Esophagus squamous epithelium (tissue), 4 donors: ENCODE data around the gene PPP2R2C.

Experiments used
- POLR2A ChIP-seq, 4 donors: fragments of 450-650 bp; IDR thresholded peaks; one replicate each; pipeline ENCODE4 v1.6.1; 2017; ENCODE audit warnings: antibody characterized with exemption in 4 of 4, mild to moderate bottlenecking in 4 of 4, moderate library complexity in 3 of 4
- TF ChIP-seq, protein P1 (sequence below), 6 experiments: fragments of 450-650 bp in 4 of 6; fragments of 200-600 bp in 2 of 6; sonication (generic) in 2 of 6; IDR thresholded peaks; one replicate each; pipeline ENCODE4 v1.5.1; 2016 to 2019; ENCODE audit warnings: antibody characterized with exemption in 6 of 6, mild to moderate bottlenecking in 4 of 6, moderate library complexity in 4 of 6

DNA sequence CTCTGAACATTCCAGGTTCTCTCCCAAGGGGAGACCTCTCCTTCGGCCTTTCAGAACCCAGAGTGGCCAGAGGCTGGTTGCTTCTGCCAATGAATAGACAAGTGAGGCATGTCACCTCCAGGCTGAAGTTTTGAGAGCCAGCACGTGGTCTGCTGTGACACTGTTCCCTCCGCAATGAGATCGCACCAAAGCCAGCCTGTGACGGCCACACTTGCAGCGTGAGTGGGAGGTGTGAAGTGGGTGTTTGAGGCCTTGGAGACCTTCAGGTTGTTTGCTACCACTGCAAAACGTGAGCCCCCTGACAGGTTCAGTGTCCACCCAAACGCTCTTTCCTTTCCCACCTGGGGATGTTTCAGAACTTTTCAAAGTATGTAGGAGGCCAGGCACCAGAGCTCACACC is 121.8 kb downstream of the PPP2R2C start:
- TF ChIP-seq, protein P1, sequence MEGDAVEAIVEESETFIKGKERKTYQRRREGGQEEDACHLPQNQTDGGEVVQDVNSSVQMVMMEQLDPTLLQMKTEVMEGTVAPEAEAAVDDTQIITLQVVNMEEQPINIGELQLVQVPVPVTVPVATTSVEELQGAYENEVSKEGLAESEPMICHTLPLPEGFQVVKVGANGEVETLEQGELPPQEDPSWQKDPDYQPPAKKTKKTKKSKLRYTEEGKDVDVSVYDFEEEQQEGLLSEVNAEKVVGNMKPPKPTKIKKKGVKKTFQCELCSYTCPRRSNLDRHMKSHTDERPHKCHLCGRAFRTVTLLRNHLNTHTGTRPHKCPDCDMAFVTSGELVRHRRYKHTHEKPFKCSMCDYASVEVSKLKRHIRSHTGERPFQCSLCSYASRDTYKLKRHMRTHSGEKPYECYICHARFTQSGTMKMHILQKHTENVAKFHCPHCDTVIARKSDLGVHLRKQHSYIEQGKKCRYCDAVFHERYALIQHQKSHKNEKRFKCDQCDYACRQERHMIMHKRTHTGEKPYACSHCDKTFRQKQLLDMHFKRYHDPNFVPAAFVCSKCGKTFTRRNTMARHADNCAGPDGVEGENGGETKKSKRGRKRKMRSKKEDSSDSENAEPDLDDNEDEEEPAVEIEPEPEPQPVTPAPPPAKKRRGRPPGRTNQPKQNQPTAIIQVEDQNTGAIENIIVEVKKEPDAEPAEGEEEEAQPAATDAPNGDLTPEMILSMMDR (IDR thresholded peaks at IDR 0.05), result no peak
- no peak for TF ChIP-seq POLR2A (IDR thresholded peaks at IDR 0.05)
